GM21367 (cell line): ENCODE results near the gene CASTOR1.

Source experiments
- ATAC-seq: cut with Tn5 transposase; IDR thresholded peaks from one replicate; pipeline ENCODE4 v1.9.1; 2021; ENCODE audit not compliant: unreplicated experiment

Gene CASTOR1

DNA sequence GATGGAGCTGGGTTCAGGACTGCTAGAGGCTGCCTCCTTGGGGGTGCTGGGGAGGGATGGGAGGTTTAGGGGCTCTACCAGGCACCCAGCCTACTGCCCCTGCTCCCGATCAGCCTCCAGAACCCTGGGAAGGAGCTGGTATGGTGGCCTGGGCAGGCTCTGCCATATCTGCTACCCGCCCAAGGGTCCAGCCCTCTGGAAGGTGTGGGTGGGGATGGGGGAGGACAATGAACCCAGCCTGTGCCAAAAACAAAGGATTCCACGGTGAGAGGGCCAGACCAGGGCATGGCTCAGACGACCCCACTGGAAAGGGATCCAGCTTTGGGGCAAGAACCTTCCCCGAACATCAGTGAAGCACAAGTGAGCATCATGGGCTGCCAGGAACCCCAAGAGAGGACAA is 3.0 kb downstream of the CASTOR1 start:
- ATAC-seq, result no peak

DNA sequence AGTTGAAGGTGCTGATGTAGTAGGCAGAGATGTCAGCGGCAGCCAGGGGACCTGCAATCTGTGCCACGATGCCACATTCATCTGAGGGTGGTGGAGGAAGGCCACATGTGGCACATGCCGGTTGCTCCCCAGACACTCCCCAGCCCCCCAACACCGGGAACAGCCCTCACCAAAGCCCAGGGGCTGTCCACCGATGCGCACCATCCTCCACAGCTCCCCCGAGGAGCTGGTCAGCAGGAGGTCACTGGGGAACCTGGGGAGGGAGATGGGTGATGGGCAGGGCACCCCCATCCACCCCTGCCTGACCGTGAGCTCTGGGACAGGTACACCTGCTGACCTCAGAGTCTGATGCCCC is 3.5 kb downstream of the CASTOR1 start:
- no peak for ATAC-seq

DNA sequence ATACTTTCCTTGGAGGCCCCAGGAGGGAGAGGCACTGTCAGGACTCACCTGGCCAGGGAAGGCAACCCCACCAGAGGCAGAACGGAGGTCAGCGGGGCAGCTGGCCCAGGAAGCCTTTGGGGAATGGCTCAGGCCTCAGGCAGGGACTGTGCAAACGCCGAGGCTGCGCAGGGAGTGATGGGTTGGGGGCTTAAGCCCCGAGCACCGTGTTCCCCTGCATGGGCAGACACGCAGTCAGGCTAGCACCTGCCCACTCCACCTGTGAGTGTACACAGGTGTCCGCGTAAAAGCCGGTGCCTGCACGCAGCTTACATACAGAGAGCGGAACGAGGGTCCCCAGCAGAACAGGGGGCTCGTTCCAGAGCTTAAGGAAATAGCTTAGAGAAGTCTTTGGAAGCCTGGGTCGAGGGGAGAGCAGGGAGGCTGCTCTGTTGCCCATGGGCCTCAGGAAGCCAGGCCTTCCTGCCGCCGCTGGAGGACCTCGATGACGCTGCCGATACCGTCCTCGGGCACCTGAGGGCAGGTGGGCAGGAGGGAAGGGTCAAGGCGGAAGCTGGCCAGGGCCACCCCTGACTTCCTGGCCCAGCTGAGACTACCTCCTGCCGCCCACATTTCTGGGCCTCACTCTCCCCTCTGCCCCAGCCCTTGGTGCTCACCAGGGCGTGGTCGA is 4.0 kb downstream of the CASTOR1 start:
- ATAC-seq, result no peak

DNA sequence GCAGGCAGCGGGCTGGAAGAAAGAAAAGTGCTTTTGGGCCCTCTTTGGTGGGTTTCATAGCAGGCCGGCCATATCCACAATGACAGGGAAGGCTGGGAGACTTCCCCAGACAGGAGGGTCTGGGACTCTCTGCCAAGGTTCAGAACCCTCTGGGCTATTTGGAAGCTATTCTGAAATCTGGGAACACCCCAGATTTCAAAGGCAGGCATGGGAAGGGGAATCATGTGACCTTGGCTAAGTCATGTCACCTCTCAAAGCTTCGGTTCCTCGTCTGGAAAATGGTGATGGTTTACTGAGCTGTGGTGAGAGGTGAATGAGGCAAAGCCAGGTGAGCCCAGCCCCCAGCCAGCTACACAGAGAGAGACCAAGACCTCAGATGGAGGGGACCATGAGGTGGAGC is 4.6 kb downstream of the CASTOR1 start:
- no peak for ATAC-seq

DNA sequence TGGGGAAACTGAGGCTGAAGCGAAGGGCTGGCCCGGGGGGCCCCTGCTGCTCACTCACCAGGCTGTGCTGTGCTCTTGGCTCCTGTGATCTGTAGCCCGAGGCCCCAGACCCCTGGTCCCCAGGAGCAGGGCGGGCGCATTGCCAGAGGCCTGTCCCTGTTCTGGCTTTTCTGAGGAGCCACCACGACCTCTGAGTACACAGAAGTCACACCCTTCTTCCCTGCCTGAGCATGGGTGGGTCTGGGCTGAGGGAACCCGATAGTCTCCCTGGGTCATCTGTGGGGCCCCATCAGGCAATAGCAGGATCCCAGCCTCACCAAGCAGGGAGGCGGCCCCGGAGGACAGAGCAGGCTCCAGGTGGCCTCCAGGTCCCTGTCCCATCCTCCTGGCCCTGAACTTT is 5.1 kb downstream of the CASTOR1 start:
- no peak for ATAC-seq

DNA sequence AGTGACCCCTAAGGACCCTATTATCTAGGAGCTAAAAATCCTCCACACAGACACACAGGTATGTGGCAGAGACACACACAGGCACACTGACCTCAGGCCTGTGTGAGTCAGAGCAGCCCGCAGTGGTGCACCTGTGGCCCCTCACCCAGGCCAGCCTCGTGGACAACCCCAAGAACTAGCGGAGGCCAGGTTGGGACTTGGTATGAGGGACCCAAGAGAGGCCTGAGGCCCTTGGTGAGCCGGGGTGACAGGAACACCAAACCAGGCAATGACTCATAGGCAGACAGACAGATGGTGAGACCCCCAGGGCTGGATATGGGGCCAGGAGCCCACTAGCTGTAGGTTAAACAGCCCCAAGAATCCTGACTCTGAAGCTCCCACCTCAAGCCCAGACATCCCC is 6.0 kb downstream of the CASTOR1 start:
- no peak for ATAC-seq

DNA sequence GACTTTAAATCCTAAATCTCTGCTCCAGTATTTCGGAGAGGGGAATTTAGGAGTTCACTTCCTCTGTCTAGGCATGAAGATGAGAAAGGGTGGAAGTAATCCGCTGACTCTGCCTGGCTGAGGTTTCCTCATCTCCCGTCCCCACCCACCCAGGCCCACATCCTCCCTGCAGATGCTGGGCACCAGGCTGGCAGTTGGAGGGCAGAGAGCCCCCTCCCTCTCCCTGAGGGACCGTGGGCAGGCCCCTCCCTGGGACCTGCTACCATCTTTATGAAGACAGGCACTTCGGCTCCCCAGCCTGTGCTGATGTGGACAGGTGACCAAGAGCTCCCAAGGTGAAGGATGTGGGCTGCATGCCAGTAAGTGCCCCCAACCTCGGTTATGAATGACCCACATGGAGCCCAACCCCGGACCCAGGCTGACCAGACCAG is 6.7 kb downstream of the CASTOR1 start:
- ATAC-seq, result no peak

DNA sequence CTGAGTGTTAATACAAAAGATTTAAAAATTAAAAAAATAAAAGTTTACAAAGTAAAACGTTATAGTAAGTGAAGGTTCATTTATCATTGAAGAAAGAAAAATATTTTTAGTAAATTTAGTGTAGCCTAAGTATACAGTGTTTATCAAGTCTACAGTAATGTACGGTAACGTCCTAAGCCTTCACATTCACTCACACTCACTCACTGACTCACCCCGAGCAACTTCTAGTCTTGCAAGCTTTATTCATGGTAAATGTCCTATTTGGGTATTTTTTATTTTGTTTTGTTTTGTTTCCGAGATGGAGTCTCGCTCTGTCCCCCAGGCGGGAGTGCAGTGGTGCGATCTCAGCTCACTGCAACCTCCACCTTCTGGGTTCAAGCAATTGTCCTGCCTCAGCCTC is 8.8 kb downstream of the CASTOR1 start:
- no peak for ATAC-seq

DNA sequence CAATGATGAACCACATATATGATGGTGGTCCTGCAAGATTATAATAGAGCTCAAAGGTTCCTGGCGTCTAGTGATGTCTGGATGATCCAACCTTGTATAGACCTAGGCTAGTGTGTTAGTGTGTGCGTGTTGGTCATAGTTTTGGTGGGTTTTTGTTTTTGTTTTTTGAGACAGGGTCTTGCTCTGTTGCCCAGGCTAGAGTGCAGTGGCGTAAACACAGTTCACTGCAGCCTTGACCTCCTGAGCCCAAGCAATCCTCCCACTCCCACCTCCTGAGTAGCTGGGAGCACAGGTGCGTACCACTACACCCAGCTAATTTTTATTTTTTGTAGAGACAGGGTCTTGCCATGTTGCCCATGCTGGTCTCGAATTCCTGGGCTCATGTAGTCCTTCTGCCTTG is 9.4 kb downstream of the CASTOR1 start:
- no peak for ATAC-seq

DNA sequence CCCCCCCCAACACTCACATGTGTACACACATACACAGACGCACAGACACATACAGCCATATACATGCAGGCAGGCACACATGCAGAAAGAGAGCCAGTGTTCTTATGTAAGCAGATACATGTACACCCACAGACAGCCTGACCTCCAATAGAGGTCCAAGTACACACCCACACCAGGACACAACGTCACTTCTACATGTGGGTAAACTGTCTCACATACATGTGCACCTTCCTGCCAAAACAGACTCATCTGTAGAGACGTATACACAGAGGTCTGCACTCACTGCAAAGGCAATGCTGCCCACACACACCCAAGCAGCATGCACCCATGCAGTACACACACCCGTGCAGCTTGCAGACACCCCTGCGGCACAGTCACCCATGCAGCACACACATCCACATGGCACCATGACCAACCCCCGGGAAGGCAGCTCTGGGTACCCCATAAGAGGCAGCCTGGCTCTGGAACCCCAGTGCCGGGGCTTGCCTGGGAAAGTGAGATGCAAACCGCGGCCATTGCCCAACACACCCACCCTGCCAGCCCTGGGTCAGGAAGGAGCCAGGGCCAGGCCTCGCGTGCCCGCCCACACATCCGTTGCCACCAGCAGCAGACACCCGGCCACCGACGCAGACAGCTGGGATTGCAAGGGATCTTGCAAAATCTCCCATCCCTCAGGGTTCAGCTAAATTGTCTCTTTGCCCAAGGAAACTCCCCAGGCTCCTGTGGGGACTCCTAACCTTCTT is 10.1 kb downstream of the CASTOR1 start:
- no peak for ATAC-seq

DNA sequence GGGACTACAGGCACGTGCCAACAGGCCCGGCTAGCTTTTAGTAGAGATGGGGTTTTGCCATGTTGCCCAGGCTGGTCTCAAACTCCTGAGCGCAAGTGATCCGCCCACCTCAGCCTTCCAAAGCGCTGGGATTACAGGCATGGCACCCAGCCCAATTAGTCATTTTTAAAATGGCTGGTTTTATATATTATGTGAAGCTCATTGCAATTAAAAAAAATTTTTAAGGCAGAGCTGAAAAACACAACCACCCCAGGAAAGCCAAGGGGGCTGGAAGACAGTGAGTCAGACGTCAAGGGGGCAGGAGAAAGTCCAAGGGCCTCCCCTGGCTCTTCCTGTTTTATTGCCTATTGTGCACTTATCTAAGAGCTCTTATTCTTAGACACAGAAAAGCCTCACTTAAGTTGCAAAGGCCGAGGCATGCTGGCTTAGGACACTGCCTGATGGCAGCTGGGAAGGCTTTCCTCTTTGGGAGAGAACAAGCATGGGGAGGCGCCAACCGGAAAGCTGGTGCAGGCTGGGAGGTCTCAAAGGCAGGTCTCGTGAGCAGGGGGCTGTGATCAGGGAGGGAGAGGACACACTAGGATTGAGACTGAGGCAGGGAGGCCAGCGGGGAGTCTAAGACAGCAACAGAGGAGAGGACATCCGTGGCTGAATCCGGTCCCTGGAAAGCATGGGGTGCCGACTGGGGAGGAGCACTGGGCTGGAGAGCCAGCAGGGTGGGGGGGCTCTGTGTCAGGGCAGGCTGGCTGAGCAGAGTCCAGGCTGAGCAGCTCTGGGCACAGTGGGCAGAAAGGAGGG is 11.6 kb downstream of the CASTOR1 start:
- no peak for ATAC-seq

DNA sequence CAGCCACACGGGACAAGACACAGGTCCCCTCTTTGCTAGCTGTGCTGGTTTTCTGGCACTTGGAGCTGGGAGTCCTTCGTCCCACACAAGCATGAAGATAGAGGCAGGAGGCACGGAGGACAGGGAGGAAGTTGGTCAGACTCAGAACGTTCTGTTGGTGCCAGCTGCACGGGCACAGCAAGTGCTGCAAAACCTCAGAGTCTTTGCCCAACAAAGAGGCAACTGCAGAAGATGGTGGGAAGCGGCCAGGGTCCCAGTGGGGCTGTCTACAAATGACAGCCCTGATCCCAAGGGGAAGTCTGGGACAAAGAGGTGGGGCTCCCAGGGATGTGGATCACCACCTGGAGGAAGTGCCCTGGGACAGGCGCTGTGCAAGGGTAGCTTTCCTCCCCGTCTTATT is 13.3 kb downstream of the CASTOR1 start:
- ATAC-seq, result no peak

DNA sequence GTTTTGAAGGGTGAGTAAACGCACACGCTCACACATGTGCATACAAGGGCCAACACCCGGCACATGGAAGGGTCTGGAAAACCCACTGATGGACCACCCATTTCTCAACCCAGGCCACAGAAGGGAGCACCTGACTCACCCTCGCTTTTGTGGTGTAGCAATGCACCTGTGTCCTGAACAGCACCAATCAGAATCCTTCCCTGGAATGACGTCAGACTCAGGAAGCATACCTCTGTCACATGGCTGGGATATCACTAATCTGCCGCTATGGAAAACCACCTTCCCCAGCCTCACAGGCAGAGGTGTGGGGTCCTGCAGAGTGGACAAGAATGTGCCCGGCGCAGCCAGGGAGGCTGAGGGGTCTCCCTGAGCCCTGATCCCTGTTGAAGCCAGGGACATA is 13.7 kb downstream of the CASTOR1 start:
- no peak for ATAC-seq

DNA sequence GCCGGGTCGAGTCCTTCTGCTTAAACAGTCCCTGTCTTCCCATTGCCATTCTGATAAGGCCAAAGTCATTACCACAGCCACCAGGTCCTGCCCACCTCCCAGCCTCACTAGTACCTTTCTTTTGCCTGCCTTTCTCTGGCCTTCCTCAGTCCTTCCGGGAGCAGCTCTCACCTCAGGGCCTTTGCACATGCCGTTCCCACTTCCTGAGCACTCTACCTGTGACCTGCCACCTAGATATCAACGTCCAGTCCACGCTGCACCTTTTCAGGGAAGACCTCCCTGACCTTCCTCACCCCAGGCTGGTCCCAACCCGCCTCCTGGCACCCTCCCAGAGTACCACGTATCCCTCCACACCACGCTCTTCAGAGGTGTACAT is 14.9 kb downstream of the CASTOR1 start:
- ATAC-seq, result no peak

DNA sequence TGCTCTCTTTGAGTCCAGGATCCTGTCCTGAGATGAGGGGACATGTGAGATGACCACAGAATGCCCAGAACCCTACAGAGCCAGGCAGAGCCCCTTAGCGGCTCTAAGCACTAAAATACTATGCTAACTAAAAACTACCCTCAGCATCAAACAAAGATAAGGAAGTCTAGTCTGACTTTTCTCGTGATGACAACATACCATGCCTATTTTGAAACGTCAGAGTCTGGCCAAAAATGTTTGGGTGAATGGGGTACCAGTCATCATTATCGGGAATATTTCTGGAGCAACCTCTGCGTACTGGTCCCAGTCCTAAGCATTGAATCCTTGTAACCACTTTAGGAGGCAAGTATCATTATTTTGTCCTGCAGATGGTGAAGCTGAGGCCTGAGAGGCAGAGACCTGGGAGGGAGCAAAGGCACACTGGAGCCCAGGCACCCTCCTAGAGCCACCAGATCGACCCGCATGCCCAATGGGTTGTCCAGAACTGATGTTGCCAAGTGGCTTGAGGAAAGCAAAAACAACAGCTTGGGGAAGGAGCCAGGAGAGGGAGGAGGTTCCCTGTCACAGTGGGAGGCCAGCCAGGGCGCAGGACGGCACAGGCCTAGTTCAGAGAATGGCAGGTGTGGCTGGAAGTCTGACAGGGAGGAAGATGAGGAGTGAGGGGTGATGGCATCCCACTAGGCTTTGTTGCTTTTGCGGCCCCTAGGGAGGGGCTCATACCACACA is 15.4 kb downstream of the CASTOR1 start:
- no peak for ATAC-seq

DNA sequence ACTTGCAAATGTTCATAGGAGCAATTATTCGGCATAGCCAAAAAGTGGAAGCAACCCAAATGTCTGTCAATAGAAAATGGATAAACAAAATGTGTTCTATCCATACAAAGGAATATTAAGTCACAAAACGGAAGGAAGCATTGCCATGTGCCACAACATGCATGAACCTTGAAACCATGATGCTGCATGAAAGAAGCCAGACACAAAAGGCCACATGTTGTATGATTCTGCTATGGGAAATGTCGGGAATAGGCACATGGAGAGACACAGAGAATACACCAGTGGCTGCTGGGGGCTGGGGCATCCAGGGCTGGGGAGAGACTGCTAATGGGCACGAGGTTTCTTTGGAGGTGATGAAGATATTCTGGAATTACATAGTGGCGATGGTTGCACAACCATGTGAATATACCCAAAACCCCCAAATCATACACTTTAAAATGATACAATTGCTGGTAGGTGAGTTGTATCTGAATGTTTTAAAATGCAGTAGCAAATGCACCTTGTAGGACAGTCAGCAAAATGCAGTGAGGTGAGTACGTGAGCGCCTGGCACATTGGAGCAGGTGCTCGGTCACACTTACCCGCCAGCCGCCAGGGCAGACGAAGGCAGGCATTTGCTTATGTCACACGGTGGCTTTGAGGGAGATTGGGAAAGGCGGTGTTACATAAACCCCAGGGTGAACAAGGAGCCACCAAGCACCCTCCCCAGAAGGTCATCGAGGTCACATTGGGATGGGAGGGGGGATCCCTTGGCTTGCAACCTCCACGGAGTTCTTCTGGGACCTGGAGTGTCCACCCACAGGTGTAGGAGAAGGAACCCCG is 16.3 kb downstream of the CASTOR1 start:
- ATAC-seq, result no peak

DNA sequence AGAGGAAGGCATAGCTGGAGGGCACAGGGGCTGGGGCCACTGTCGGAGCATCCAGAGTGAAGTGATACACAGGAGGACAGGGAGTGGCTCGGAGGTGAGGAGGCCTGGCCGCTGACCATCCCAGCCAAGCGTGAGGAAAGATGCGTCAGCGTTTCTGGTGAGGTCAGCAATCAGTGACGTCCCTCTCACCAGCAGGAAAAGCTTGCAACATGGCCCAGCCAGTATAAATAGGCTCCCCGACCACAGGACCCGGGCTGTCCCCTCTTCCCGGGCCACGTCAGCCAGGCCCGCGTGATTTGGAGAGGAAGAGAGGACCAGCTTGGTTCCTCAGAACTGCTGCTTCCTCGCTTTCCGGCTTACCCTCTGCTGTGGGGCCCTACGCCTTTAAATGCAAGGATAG is 18.5 kb downstream of the CASTOR1 start:
- ATAC-seq, result no peak

DNA sequence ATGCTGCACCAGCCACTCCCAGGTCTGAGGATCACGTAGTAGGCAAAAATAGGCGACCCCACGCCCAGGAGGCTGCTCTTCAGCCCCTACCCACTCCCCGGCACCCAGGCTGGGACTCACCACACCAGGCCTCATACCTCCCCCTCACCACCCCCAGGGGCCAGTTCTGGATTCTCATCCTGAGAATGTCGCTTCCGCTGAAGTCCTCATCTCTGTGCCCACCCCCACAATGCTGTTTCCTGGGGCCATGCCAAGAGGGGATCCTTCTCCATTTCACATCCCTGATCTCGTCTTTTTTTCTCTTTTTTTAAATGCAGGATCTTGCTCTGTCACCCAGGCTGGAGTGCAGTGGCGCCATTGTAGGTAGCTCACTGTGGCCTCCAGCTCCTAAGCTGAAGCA is 21.0 kb downstream of the CASTOR1 start:
- ATAC-seq, result no peak

DNA sequence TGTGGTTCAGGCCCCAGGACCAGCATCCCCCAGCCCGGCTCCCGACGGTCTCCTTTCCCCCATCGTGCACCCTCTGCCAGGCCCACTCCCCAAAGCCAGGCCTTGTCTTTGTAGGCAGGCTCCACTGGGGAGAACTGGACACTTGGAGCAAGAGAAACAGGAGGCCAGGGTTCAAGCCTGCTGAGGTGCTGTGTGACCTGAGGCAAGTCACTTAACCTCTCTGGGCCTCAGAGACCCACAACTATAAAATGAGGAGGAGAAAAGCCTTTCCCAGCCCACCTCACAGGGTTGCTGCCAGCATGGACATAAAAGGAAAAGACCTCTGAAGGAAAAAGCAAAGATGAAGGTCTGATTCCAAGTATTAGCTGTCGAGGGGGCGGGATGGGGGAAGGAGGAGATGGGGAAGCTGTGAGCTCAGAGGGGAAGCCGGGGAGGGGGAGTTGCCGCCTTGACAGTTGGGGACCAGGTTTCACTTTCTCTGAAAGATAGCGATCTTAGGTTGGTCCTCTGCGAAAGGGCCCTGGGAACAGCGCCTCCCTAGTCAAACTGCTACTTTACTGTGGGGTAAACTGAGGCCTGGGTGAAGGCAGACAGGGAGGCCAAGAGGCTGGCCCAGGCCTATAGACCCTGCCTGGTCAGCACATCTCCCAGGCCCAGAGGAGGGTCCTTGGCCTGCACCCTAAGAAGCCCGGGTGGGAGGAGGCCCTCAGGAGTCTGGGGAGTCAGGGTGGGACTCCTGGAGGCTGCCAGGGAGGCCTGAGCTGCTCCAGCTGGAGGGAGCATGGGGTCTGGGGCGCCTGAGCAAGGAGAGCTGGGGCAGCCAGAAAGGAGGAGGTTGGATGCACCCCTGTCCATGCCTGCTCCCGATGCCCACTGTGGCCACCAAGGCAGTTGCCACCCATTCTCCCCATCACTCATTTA is 21.7 kb downstream of the CASTOR1 start:
- ATAC-seq, result no peak
